Measurements from ENCODE around the gene CNNM1. TPM values are rescaled to one million over a fixed set of nuclear protein-coding genes. Genes with fewer than 3 reads are reported as not detected.

Gene CNNM1
- total RNA-seq, 3 donors from 2014 or later = 0.64 to 0.98 (median 0.88) TPM

GRCh38 chr10:99357691-99358090, 28.5 kb downstream of the CNNM1 start:
- no peaks in the 10 kb centered on the region for H3K9me3 ChIP-seq
- no peak for TF ChIP-seq CTCF (IDR thresholded peaks at IDR 0.05)
- no peak for TF ChIP-seq POLR2AphosphoS5 (IDR thresholded peaks at IDR 0.05)
- no peak for TF ChIP-seq POLR2A (IDR thresholded peaks at IDR 0.05)
- no peaks in the 10 kb centered on the region for H3K36me3 ChIP-seq
- H3K4me1 ChIP-seq = no peaks in the 10 kb centered on the region
- intact Hi-C loops (cut with DNase I; ENCODE audit: low total_unique reads) = no loop called here
- no peaks in the 10 kb centered on the region for H3K27me3 ChIP-seq
- no peak overlapping the region for H3K27ac ChIP-seq
- no peak overlapping the region for H3K4me3 ChIP-seq
- DNase-seq (ENCODE audit: low spot score in 2 of 2) = no peak

- no peak for DNase-seq (ENCODE audit: low spot score in 2 of 2)
- no peak overlapping the region for H3K4me3 ChIP-seq
- H3K9me3 ChIP-seq = no peaks in the 10 kb centered on the region
- H3K27ac ChIP-seq = no peak overlapping the region
- no peaks in the 10 kb centered on the region for H3K4me1 ChIP-seq
- TF ChIP-seq POLR2A (IDR thresholded peaks at IDR 0.05) = no peak
- no peak for TF ChIP-seq POLR2AphosphoS5 (IDR thresholded peaks at IDR 0.05)
- no peak for TF ChIP-seq CTCF (IDR thresholded peaks at IDR 0.05)
- no peaks in the 10 kb centered on the region for H3K36me3 ChIP-seq
- H3K27me3 ChIP-seq = no peaks in the 10 kb centered on the region
- intact Hi-C loops (cut with DNase I; ENCODE audit: low total_unique reads) = no loop called here
Observed at GRCh38 chr10:99358101-99358500, 28.9 kb downstream of the CNNM1 start.

GRCh38 chr10:99360934-99361333, 31.8 kb downstream of the CNNM1 start:
- no peak for DNase-seq (ENCODE audit: low spot score in 2 of 2)
- no peak overlapping the region for H3K4me3 ChIP-seq
- no peak for TF ChIP-seq CTCF (IDR thresholded peaks at IDR 0.05)
- TF ChIP-seq POLR2AphosphoS5 (IDR thresholded peaks at IDR 0.05) = no peak
- TF ChIP-seq POLR2A (IDR thresholded peaks at IDR 0.05) = no peak
- H3K27me3 ChIP-seq = no peaks in the 10 kb centered on the region
- no peaks in the 10 kb centered on the region for H3K9me3 ChIP-seq
- H3K4me1 ChIP-seq = no peaks in the 10 kb centered on the region
- no peak overlapping the region for H3K27ac ChIP-seq
- no peaks in the 10 kb centered on the region for H3K36me3 ChIP-seq
- intact Hi-C loops (cut with DNase I; ENCODE audit: low total_unique reads) = no loop called here

- H3K27me3 ChIP-seq = no peaks in the 10 kb centered on the region
- H3K4me1 ChIP-seq = no peaks in the 10 kb centered on the region
- H3K4me3 ChIP-seq = no peak overlapping the region
- intact Hi-C loops (cut with DNase I; ENCODE audit: low total_unique reads) = no loop called here
- no peak overlapping the region for H3K27ac ChIP-seq
- no peak for DNase-seq (ENCODE audit: low spot score in 2 of 2)
- no peaks in the 10 kb centered on the region for H3K36me3 ChIP-seq
- TF ChIP-seq POLR2AphosphoS5 (IDR thresholded peaks at IDR 0.05) (no peak), CTCF (IDR thresholded peaks at IDR 0.05) (no peak)
- H3K9me3 ChIP-seq = no peaks in the 10 kb centered on the region
Observed at GRCh38 chr10:99364125-99364524, 35.0 kb downstream of the CNNM1 start.

GRCh38 chr10:99365311-99365710, 36.2 kb downstream of the CNNM1 start:
- H3K27me3 ChIP-seq = no peaks in the 10 kb centered on the region
- H3K36me3 ChIP-seq = no peaks in the 10 kb centered on the region
- intact Hi-C loops (cut with DNase I; ENCODE audit: low total_unique reads) = no loop called here

More at GRCh38 chr10:99365311-99365710, 36.2 kb downstream of the CNNM1 start:
- no peak for DNase-seq (ENCODE audit: low spot score in 2 of 2)
- Histone ChIP-seq H3K9me3 (no peaks in the 10 kb centered on the region), H3K4me1 (no peaks in the 10 kb centered on the region), H3K27ac (no peak overlapping the region), H3K4me3 (no peak overlapping the region)
- TF ChIP-seq POLR2A (IDR thresholded peaks at IDR 0.05) (no peak), CTCF (IDR thresholded peaks at IDR 0.05) (no peak), POLR2AphosphoS5 (IDR thresholded peaks at IDR 0.05) (no peak)
